SK-N-SH treated with all-trans-retinoic acid at 6 μM for 48 hours (cell line): ENCODE data around the gene CCDC69.
A peak's percentile ranks its signal among the peaks of the same experiment; 100 is the strongest.

Source experiments
- BACH2 ChIP-seq: fragments of 250-450 bp; sonication (Bioruptor Pico); IDR thresholded peaks from 2 replicates; pipeline ENCODE4 v1.9.0; 2021; ENCODE audit warnings: mild to moderate bottlenecking, borderline replicate concordance
- GLIS3 ChIP-seq: fragments of 250-450 bp; sonication (Bioruptor Pico); IDR thresholded peaks from 2 replicates; pipeline ENCODE4 v1.5.0; 2020; ENCODE audit warnings: mild to moderate bottlenecking, moderate library complexity
- ISL1 ChIP-seq: fragments of 250-450 bp; sonication (Bioruptor Pico); IDR thresholded peaks from 2 replicates; pipeline ENCODE4 v2.1.2; 2022; ENCODE audit warnings: mild to moderate bottlenecking, moderate library complexity
- RARB ChIP-seq: fragments of 250-450 bp; sonication (Bioruptor Pico); IDR thresholded peaks from 2 replicates; pipeline ENCODE4 v1.8.0; 2021; ENCODE audit warnings: mild to moderate bottlenecking, moderate library complexity
- TOX ChIP-seq: fragments of 250-450 bp; sonication (Bioruptor Pico); IDR thresholded peaks from 2 replicates; pipeline ENCODE4 v1.8.0; 2021; ENCODE audit warnings: mild to moderate bottlenecking, moderate library complexity, borderline replicate concordance
- ZC3H10 ChIP-seq: fragments of 250-450 bp; sonication (Bioruptor Pico); IDR thresholded peaks from 2 replicates; pipeline ENCODE4 v1.5.1; 2021; ENCODE audit warnings: mild to moderate bottlenecking, moderate library complexity
- ZFP3 ChIP-seq: fragments of 250-450 bp; sonication (Bioruptor Pico); IDR thresholded peaks from 2 replicates; pipeline ENCODE4 v1.5.0; 2020; ENCODE audit warnings: mild to moderate bottlenecking, moderate library complexity
- ZFP30 ChIP-seq: fragments of 450-650 bp; formaldehyde crosslinking; IDR thresholded peaks from 2 replicates; pipeline ENCODE4 v1.5.0; 2022; ENCODE audit warnings: mild to moderate bottlenecking, moderate library complexity
- ZNF565 ChIP-seq: fragments of 450-650 bp; formaldehyde crosslinking; conservative IDR thresholded peaks from 2 replicates; pipeline ENCODE4 v1.5.0; 2020; ENCODE audit warnings: low read depth, mild to moderate bottlenecking, moderate library complexity
- TF ChIP-seq, protein P1 (sequence below): fragments of 250-450 bp; sonication (Bioruptor Pico); IDR thresholded peaks from 2 replicates; pipeline ENCODE4 v1.5.1; 2020; ENCODE audit warnings: low read depth, mild to moderate bottlenecking, moderate library complexity
- TF ChIP-seq, protein P2 (sequence below): fragments of 250-450 bp; sonication (Bioruptor Pico); IDR thresholded peaks from 2 replicates; pipeline ENCODE4 v1.5.0; 2020; ENCODE audit warnings: mild to moderate bottlenecking, moderate library complexity
- TF ChIP-seq, protein P3 (sequence below): fragments of 250-450 bp; sonication (Bioruptor Pico); IDR thresholded peaks from 2 replicates; pipeline ENCODE4 v1.8.0; 2020; ENCODE audit warnings: mild to moderate bottlenecking, moderate library complexity, borderline replicate concordance

DNA sequence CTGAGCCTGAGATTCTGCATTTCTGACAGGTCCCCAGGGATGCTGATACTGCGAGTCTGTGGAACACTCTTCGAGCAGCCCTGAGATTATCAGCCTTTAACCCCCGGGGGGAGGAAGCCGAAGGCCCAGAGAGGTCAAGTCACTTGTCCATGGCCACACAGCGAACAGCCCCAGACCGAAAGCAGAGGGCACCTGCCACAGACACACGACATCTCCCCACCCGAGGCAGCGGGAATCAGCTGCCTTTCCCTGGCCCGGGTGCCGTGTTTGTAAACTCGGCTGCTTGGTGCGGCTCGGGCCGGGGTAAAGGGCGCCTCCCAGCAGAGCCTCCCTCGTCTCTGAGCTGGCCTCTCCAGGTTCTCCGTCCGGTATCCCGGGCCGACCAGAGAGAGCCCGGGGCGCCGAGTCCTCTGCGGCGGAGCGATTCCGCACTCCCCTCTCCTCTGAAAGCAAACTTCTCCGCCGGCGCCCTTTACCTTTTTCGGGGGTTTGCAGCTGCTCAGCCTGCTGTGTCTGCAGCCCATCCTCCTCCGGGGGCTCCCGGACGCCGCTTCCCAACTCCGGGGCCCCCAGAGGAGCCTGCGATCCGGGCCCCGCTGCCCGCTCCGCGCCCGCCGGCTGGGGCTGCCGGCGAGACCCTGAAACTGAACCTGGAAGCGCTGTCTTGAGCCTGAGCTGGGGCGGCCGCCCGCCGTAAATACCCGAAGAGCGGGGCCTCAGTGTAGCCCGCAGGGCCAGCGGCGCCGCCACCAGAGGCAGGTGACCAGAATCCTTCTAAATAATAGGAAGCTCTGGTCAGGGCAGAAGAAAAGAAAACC is at the start of gene CCDC69:
- TF ChIP-seq ZFP30 (CRISPR knock-in tag) = no peak
- no peak for TF ChIP-seq ZFP3 (CRISPR knock-in tag)
- TF ChIP-seq, protein P1, sequence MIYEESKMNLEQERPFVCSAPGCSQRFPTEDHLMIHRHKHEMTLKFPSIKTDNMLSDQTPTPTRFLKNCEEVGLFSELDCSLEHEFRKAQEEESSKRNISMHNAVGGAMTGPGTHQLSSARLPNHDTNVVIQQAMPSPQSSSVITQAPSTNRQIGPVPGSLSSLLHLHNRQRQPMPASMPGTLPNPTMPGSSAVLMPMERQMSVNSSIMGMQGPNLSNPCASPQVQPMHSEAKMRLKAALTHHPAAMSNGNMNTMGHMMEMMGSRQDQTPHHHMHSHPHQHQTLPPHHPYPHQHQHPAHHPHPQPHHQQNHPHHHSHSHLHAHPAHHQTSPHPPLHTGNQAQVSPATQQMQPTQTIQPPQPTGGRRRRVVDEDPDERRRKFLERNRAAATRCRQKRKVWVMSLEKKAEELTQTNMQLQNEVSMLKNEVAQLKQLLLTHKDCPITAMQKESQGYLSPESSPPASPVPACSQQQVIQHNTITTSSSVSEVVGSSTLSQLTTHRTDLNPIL = no peak
- TF ChIP-seq, protein P2, sequence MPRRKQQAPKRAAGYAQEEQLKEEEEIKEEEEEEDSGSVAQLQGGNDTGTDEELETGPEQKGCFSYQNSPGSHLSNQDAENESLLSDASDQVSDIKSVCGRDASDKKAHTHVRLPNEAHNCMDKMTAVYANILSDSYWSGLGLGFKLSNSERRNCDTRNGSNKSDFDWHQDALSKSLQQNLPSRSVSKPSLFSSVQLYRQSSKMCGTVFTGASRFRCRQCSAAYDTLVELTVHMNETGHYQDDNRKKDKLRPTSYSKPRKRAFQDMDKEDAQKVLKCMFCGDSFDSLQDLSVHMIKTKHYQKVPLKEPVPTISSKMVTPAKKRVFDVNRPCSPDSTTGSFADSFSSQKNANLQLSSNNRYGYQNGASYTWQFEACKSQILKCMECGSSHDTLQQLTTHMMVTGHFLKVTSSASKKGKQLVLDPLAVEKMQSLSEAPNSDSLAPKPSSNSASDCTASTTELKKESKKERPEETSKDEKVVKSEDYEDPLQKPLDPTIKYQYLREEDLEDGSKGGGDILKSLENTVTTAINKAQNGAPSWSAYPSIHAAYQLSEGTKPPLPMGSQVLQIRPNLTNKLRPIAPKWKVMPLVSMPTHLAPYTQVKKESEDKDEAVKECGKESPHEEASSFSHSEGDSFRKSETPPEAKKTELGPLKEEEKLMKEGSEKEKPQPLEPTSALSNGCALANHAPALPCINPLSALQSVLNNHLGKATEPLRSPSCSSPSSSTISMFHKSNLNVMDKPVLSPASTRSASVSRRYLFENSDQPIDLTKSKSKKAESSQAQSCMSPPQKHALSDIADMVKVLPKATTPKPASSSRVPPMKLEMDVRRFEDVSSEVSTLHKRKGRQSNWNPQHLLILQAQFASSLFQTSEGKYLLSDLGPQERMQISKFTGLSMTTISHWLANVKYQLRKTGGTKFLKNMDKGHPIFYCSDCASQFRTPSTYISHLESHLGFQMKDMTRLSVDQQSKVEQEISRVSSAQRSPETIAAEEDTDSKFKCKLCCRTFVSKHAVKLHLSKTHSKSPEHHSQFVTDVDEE = no peak
- TF ChIP-seq BACH2 (CRISPR knock-in tag) = no peak
- TF ChIP-seq TOX (CRISPR knock-in tag) = no peak
- TF ChIP-seq, protein P3, sequence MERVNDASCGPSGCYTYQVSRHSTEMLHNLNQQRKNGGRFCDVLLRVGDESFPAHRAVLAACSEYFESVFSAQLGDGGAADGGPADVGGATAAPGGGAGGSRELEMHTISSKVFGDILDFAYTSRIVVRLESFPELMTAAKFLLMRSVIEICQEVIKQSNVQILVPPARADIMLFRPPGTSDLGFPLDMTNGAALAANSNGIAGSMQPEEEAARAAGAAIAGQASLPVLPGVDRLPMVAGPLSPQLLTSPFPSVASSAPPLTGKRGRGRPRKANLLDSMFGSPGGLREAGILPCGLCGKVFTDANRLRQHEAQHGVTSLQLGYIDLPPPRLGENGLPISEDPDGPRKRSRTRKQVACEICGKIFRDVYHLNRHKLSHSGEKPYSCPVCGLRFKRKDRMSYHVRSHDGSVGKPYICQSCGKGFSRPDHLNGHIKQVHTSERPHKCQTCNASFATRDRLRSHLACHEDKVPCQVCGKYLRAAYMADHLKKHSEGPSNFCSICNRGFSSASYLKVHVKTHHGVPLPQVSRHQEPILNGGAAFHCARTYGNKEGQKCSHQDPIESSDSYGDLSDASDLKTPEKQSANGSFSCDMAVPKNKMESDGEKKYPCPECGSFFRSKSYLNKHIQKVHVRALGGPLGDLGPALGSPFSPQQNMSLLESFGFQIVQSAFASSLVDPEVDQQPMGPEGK (CRISPR knock-in tag) = no peak
- TF ChIP-seq ZNF565 (CRISPR knock-in tag) = no peak
- no peak for TF ChIP-seq ZC3H10
- TF ChIP-seq RARB = no peak
- TF ChIP-seq ISL1 (CRISPR knock-in tag) = no peak
- TF ChIP-seq GLIS3 (CRISPR knock-in tag) = peak; percentile 47; the same call in 1 of the 2 replicates
